ENCODE results near the gene GALK1.
A peak's percentile ranks its signal among the peaks of the same experiment; 100 is the strongest.

Gene GALK1

GRCh38 chr17:75724016-75725003, 40.7 kb downstream of the GALK1 start:
- DNase-seq (ENCODE audit: low spot score), result no peak

- DNase-seq (ENCODE audit: low spot score), result peak; percentile 87
Measured at GRCh38 chr17:75723171-75723930, 41.6 kb downstream of the GALK1 start.

GRCh38 chr17:75722542-75723095, 42.4 kb downstream of the GALK1 start:
- no peak for DNase-seq (ENCODE audit: low spot score)

GRCh38 chr17:75722076-75722475, 42.9 kb downstream of the GALK1 start:
- DNase-seq (ENCODE audit: low spot score), result peak; percentile 34

- peak; percentile 24 for DNase-seq (ENCODE audit: low spot score)
Measured at GRCh38 chr17:75721463-75722011, 43.5 kb downstream of the GALK1 start.

- peak; percentile 93 for DNase-seq (ENCODE audit: low spot score)
Measured at GRCh38 chr17:75720656-75721462, 44.1 kb downstream of the GALK1 start, which contains the start of gene ITGB4. Gene ITGB4 (plus strand): TSS chr17:75721459. CDS start chr17:75724704, 3,245 bp downstream.

- no peak for DNase-seq (ENCODE audit: low spot score)
Measured at GRCh38 chr17:75719732-75720131, 45.3 kb downstream of the GALK1 start.

GRCh38 chr17:75712446-75712845, 52.5 kb downstream of the GALK1 start:
- no peak for DNase-seq (ENCODE audit: low spot score)
